ENCODE measurements around the gene ZNF236.

Gene ZNF236

DNA sequence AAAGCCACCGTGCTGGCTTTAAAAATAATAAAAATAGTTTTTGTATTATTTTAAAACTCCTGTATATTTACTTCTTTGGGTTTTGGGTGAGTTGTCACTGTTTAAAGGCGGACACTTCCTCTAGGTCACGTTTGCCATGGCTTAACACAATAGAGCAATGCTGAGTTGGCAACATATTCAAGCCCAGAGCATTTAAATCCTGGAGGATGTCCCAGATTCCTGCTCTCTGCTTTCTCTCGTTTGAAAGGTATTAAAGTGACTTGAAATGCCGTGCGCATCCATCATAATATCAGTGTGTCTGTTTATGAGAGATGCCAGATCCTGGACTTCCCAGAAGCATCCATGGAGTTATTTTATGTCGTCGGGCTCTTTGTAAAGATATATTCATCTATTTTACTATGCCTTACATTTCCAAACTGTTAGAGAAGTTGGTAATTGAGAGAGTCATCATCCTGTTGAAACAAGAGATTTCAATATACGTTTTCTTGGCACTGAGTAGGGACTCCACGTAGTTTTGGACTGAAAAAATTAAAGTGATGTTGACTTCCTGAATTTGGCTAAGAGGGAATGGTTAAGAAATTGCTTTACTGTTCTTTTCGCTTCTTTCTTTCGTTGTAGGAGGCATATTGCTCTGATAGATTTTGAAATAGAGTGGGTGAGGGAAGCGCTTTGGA, 150.6 kb downstream of the ZNF236 start:
- no peak for TF ChIP-seq POLR2A (IDR thresholded peaks at IDR 0.05; ENCODE audit: low read depth, low read length)
- no peak for TF ChIP-seq TAF1 (IDR thresholded peaks at IDR 0.05; ENCODE audit: borderline replicate concordance, low read depth, low read length)
- TF ChIP-seq POLR2AphosphoS5 (IDR thresholded peaks at IDR 0.05; ENCODE audit: low read depth, low read length): no peak
- no peak for FAIRE-seq
- DNase-seq (ENCODE audit: insufficient read length): no peak

DNA sequence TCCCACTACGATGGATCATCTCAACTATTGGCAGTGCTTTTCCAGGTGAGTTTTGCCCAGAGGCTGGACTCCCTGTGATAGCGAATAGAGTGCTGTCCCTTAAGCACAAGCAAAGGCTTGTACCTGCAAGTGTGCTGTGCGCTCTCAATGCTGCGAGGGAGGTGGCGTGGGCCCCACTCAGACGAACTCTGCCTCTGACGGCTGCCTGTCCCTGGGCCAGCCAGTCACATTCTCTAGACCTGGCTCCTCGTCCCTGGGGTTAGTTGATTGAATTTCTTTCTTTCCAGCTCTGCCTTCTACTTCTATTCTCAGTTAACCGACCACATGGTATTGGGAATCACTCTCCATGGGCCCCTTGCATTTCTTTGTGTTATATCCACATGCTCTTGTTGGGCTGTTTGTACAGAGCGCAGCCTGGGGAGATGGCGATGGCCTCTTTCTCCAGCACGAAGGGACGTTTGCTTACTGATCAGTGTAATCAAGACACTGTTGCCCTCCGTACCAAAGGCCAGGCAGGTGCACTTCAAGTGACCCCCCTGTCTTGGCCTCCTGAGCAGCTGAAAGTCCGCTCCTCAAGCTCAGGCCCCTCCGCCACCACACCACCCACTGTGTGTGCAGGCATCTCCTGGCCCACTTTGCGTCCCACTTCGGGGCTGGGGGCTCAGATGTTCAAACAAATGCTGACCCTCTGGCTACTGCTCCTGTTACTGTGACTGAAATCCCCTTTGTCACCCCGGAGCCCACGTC, 151.3 kb downstream of the ZNF236 start:
- no peak for TF ChIP-seq POLR2A (IDR thresholded peaks at IDR 0.05; ENCODE audit: low read depth, low read length)
- no peak for TF ChIP-seq POLR2AphosphoS5 (IDR thresholded peaks at IDR 0.05; ENCODE audit: low read depth, low read length)
- TF ChIP-seq TAF1 (IDR thresholded peaks at IDR 0.05; ENCODE audit: borderline replicate concordance, low read depth, low read length): no peak
- FAIRE-seq (no peak), DNase-seq (ENCODE audit: insufficient read length) (no peak)

GRCh38 chr18:76974386-76974785, 152.0 kb downstream of the ZNF236 start:
- no peak for DNase-seq (ENCODE audit: insufficient read length)
- TF ChIP-seq TAF1 (IDR thresholded peaks at IDR 0.05; ENCODE audit: borderline replicate concordance, low read depth, low read length): no peak
- TF ChIP-seq POLR2AphosphoS5 (IDR thresholded peaks at IDR 0.05; ENCODE audit: low read depth, low read length): no peak
- TF ChIP-seq POLR2A (IDR thresholded peaks at IDR 0.05; ENCODE audit: low read depth, low read length): no peak
- no peak for FAIRE-seq

DNA sequence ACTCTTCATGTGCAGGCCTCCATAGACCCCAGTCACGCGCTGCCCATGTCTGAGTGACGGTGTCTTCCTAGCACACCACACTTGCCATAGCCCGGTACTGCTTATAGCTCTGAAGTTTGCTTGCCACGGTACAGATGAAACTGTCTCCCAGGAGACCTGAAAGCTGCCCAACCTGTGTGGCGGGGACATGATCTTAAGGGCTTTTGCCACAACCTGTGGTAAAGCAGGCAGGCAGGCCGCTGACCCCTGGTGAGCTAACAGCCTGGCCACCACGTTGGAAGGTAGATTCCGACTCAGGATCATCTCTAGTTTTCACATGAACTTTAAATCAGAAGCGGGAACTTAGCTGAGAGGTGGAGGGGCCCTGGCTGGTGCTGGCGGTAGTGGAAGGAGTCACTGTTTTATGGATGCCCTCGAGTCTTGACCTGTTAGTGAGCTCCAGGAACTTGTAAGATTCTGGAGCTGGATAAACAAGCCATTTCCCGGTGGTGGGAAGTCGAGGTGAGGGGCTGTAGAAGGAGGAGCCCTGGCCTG, 153.3 kb downstream of the ZNF236 start:
- TF ChIP-seq POLR2A (IDR thresholded peaks at IDR 0.05; ENCODE audit: low read depth, low read length) (no peak), TAF1 (IDR thresholded peaks at IDR 0.05; ENCODE audit: borderline replicate concordance, low read depth, low read length) (no peak), POLR2AphosphoS5 (IDR thresholded peaks at IDR 0.05; ENCODE audit: low read depth, low read length) (no peak)
- DNase-seq (ENCODE audit: insufficient read length) (no peak), FAIRE-seq (no peak)

DNA sequence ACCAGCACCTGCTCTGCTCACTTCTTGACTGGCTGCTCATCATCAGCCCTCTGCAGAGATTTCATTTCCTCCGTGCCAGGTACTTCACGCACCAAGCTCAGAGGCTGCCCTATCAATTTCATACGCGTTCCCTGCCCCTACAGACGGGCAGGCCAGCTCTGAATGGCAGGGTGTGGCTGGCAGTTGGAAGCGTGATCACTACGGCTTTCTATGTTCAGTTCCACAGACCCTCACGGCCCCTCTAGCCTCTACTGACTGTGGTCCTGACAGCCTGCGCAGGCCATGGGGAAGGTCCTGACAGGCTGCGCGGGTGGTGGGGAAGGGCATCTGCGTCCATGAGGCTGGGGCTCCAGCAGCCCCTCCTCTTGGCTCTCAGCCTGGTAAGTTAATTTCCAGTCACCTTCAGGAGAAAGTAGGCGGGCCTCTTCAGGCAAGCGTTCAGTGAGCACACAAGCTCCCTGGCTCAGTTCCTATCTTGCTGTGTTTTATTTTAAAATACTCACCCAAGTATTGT, 154.8 kb downstream of the ZNF236 start:
- FAIRE-seq: no peak
- no peak for TF ChIP-seq TAF1 (IDR thresholded peaks at IDR 0.05; ENCODE audit: borderline replicate concordance, low read depth, low read length)
- no peak for DNase-seq (ENCODE audit: insufficient read length)

GRCh38 chr18:76977684-76978232, 155.4 kb downstream of the ZNF236 start:
- FAIRE-seq (no peak), DNase-seq (ENCODE audit: insufficient read length) (no peak)
- TF ChIP-seq POLR2AphosphoS5 (IDR thresholded peaks at IDR 0.05; ENCODE audit: low read depth, low read length): no peak
- no peak for TF ChIP-seq TAF1 (IDR thresholded peaks at IDR 0.05; ENCODE audit: borderline replicate concordance, low read depth, low read length)
- no peak for TF ChIP-seq POLR2A (IDR thresholded peaks at IDR 0.05; ENCODE audit: low read depth, low read length)

GRCh38 chr18:76978616-76979015, 156.3 kb downstream of the ZNF236 start:
- DNase-seq (ENCODE audit: insufficient read length): no peak
- FAIRE-seq: no peak
- TF ChIP-seq TAF1 (IDR thresholded peaks at IDR 0.05; ENCODE audit: borderline replicate concordance, low read depth, low read length) (no peak), POLR2A (IDR thresholded peaks at IDR 0.05; ENCODE audit: low read depth, low read length) (no peak), POLR2AphosphoS5 (IDR thresholded peaks at IDR 0.05; ENCODE audit: low read depth, low read length) (no peak)

- DNase-seq (ENCODE audit: insufficient read length): no peak
- FAIRE-seq: no peak
- no peak for TF ChIP-seq TAF1 (IDR thresholded peaks at IDR 0.05; ENCODE audit: borderline replicate concordance, low read depth, low read length)
Measured at GRCh38 chr18:76979111-76979751, 156.9 kb downstream of the ZNF236 start.

DNA sequence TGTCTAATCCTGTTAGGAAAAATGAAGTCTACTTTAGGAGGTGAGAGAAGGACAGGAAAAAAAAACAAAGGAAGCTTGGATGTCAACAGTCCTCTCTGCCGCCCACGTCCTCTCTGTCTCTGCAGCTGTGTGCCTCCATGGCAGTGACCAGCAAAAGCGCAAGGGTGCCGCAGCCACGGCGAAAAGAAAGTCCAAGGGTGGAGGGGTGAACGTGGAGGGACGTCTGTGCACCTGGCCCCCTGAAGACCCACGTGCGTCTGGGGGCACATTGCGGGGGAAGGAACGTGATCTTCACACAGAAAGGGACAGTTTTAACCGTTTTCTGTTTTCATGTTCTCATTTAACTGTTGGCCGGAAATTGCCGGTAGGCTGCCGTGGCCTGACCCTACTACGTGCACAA, 157.5 kb downstream of the ZNF236 start:
- TF ChIP-seq POLR2AphosphoS5 (IDR thresholded peaks at IDR 0.05; ENCODE audit: low read depth, low read length) (no peak), POLR2A (IDR thresholded peaks at IDR 0.05; ENCODE audit: low read depth, low read length) (no peak), TAF1 (IDR thresholded peaks at IDR 0.05; ENCODE audit: borderline replicate concordance, low read depth, low read length) (no peak)
- no peak for DNase-seq (ENCODE audit: insufficient read length)
- FAIRE-seq: no peak

DNA sequence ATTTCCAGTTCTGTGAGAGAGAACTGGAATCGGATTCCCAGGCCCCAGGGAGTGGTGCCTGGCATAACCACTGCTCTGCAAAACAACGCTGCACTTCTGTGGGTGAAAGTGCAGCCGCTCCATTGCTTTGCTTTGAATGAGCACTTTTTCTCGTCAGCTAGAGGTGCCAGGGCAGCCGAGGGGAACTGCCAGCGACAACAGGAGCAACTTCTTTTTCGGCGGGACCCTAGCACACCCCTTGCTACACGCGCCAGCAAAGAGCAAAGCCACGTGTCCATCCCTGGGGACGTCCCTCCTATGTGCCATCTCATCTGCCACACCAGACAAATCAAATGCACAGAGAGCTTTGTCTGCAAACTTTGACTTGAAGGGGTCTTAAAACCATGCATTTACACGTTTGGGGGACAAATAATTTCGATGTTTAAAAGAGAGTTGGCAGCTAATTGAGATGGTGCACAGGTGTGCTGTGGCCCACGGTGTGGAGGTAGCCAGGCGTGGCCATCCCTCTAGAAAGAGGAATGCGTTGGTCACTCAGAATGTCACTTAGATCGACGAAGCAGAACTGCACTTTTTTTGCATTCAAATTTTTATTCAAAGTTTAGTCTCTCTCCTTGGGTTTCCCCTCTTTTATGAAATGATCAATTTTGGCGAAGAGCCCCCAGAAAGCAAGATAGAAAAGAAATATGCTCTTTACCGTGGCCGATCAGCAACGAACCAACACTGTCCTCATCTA, 158.5 kb downstream of the ZNF236 start:
- TF ChIP-seq TAF1 (IDR thresholded peaks at IDR 0.05; ENCODE audit: borderline replicate concordance, low read depth, low read length): no peak
- TF ChIP-seq POLR2A (IDR thresholded peaks at IDR 0.05; ENCODE audit: low read depth, low read length): no peak
- no peak for TF ChIP-seq POLR2AphosphoS5 (IDR thresholded peaks at IDR 0.05; ENCODE audit: low read depth, low read length)
- FAIRE-seq (peak; percentile 92), DNase-seq (ENCODE audit: insufficient read length) (no peak)
